A549 (cell line): Measurements from ENCODE around the gene MAPK1. TPM values are rescaled to one million over a fixed set of nuclear protein-coding genes. Genes with fewer than 3 reads are reported as not detected.
"Not testable (repeated sequence)": the region's sequence is repeated elsewhere in the genome, so short reads cannot be mapped to it uniquely, and the experiment has no call there.

Experiments used
- ATAC-seq, 2 experiments: fragments of 200-7000 bp in 1 of 2; fragments of >200 bp in 1 of 2; cut with Nextera tagmentation in 1 of 2; cut with Tn5 transposase in 1 of 2; 3 replicates each; pipeline versions ENCODE4 v1.8.0 to v1.9.1; 2018 to 2020; ENCODE audit warnings: mild to moderate bottlenecking in 1 of 2, moderate library complexity in 1 of 2
- CTCF ChIA-PET: fragments of 300-600 bp; sonication (Branson Sonifier 250); formaldehyde crosslinking; extraction: SDS; loops from one replicate; lab custom pipeline; 2021; ENCODE audit warnings: antibody characterized with exemption, inconsistent platforms; lab: Yijun Ruan, JAX
- POLR2A ChIA-PET: fragments of 350-600 bp; formaldehyde crosslinking; extraction: SDS; loops from one replicate; lab custom pipeline; 2021; ENCODE audit warnings: antibody characterized with exemption, inconsistent platforms; lab: Yijun Ruan, JAX
- DNase-seq, 2 experiments: peaks; one replicate each; pipeline versions ENCODE4 v3.0.0 to v3.0.0-alpha.2; 2011 to 2016; ENCODE audit warnings: low read depth in 1 of 2, low spot score in 1 of 2
- FAIRE-seq: peaks from 2 replicates; lab custom pipeline; 2011; peaks lifted over from hg19 to GRCh38; lab: Jason Lieb, UNC
- H3K27ac ChIP-seq, 2 experiments: fragments of >200 bp; sonication (Bioruptor Twin); formaldehyde crosslinking; 3 replicates each; pipeline ENCODE4 v1.5.1; 2016 to 2017
- H3K4me1 ChIP-seq: fragments of >200 bp; sonication (Bioruptor Twin); formaldehyde crosslinking; 3 replicates; pipeline ENCODE4 v1.6.1; 2016
- H3K4me2 ChIP-seq: fragments of >200 bp; sonication (Bioruptor Twin); formaldehyde crosslinking; 3 replicates; pipeline ENCODE4 v1.6.1; 2016
- H3K4me3 ChIP-seq: fragments of >200 bp; sonication (Bioruptor Twin); formaldehyde crosslinking; 3 replicates; pipeline ENCODE4 v1.5.1; 2016
- H3K9me3 ChIP-seq: fragments of >200 bp; sonication (Bioruptor Twin); formaldehyde crosslinking; 3 replicates; pipeline ENCODE4 v1.6.1; 2016
- ATOH8 ChIP-seq: fragments of 250-450 bp; sonication (Bioruptor Pico); IDR thresholded peaks from 2 replicates; pipeline ENCODE4 v1.5.0; 2020; ENCODE audit warnings: low read depth, mild to moderate bottlenecking, moderate library complexity
- BCL3 ChIP-seq: fragments of >200 bp; sonication (Bioruptor Twin); formaldehyde crosslinking; IDR thresholded peaks from 3 replicates; pipeline ENCODE4 v1.6.1; 2016
- CBX2 ChIP-seq: fragments of 200-600 bp; sonication (generic); IDR thresholded peaks from 2 replicates; pipeline ENCODE4 v1.6.1; 2016; ENCODE audit warnings: low read depth, mild to moderate bottlenecking, borderline replicate concordance
- CHD4 ChIP-seq: fragments of 200-600 bp; sonication (generic); IDR thresholded peaks from 2 replicates; pipeline ENCODE4 v1.6.1; 2016; ENCODE audit warnings: antibody characterized with exemption, mild to moderate bottlenecking, borderline replicate concordance
- EP300 ChIP-seq, 2 experiments: fragments of >200 bp; sonication (Bioruptor Twin); formaldehyde crosslinking; IDR thresholded peaks; 2 replicates in 1 of 2; 3 replicates in 1 of 2; pipeline ENCODE4 v1.6.1; 2016 to 2017
- ESRRA ChIP-seq: fragments of 150-350 bp; IDR thresholded peaks from 2 replicates; pipeline ENCODE4 v1.6.1; 2014; ENCODE audit warnings: mild to moderate bottlenecking, low read length, borderline replicate concordance
- FOSB ChIP-seq: fragments of 250-450 bp; sonication (Bioruptor Pico); IDR thresholded peaks from 2 replicates; pipeline ENCODE4 v1.5.0; 2020; ENCODE audit warnings: mild to moderate bottlenecking, moderate library complexity
- FOSL2 ChIP-seq, 2 experiments: fragments of 450-650 bp in 1 of 2; fragments of >200 bp in 1 of 2; sonication (Bioruptor Twin) in 1 of 2; formaldehyde crosslinking; IDR thresholded peaks; 2 replicates each; pipeline versions ENCODE4 v1.5.0 to v1.6.1; 2016 to 2020; ENCODE audit warnings: mild to moderate bottlenecking in 1 of 2, moderate library complexity in 1 of 2
- GATA3 ChIP-seq: IDR thresholded peaks from 2 replicates; pipeline ENCODE4 v1.6.1; 2012; ENCODE audit warnings: borderline replicate concordance
- HDAC2 ChIP-seq: fragments of 200-600 bp; sonication (generic); IDR thresholded peaks from 2 replicates; pipeline ENCODE4 v1.6.1; 2016
- HOXA7 ChIP-seq: fragments of 250-450 bp; sonication (Bioruptor Pico); IDR thresholded peaks from 2 replicates; pipeline ENCODE4 v1.5.0; 2020; ENCODE audit warnings: mild to moderate bottlenecking, moderate library complexity
- HOXB5 ChIP-seq: fragments of 250-450 bp; sonication (Bioruptor Pico); IDR thresholded peaks from 2 replicates; pipeline ENCODE4 v1.5.0; 2020; ENCODE audit warnings: mild to moderate bottlenecking, moderate library complexity
- KDM1A ChIP-seq: fragments of 200-600 bp; sonication (generic); IDR thresholded peaks from 2 replicates; pipeline ENCODE4 v1.6.1; 2016; ENCODE audit warnings: low read depth, mild to moderate bottlenecking
- MYC ChIP-seq: IDR thresholded peaks from 2 replicates; pipeline ENCODE4 v1.6.1; 2012; ENCODE audit warnings: mild to moderate bottlenecking, inconsistent platforms, low read length, improper control_type of control experiment, borderline replicate concordance
- NFE2L2 ChIP-seq: fragments of 150-350 bp; conservative IDR thresholded peaks from 2 replicates; pipeline ENCODE4 v1.6.1; 2014; ENCODE audit warnings: low read length
- NPAS2 ChIP-seq: fragments of 250-450 bp; sonication (Bioruptor Pico); IDR thresholded peaks from 2 replicates; pipeline ENCODE4 v1.8.0; 2022; ENCODE audit warnings: mild to moderate bottlenecking, moderate library complexity, borderline replicate concordance
- PHF8 ChIP-seq: fragments of 200-600 bp; sonication (generic); IDR thresholded peaks from 2 replicates; pipeline ENCODE4 v1.6.1; 2016; ENCODE audit warnings: low read depth, mild to moderate bottlenecking, antibody characterized with exemption, moderate library complexity, borderline replicate concordance
- POLR2A ChIP-seq: IDR thresholded peaks from 2 replicates; pipeline ENCODE4 v1.6.1; 2012; ENCODE audit warnings: mild to moderate bottlenecking, low read length
- POLR2AphosphoS2 ChIP-seq: conservative IDR thresholded peaks from 2 replicates; pipeline ENCODE4 v1.6.1; 2012; ENCODE audit warnings: low read length, improper control_type of control experiment, inconsistent platforms
- WGBS: methylation state at CpG from one replicate; pipeline ENCODE4 v1.1.6; 2017; ENCODE audit errors: missing lambda C conversion rate; 5-methylcytosine and 5-hydroxymethylcytosine counted together
- polyA plus RNA-seq, 4 experiments: library from polyadenylated mRNA; depleted of rRNA in 3 of 4; stranded (reverse); fragments of >200 nt; fragmentation: RNase III in 1 of 4; extraction: RNeasy Plus Mini Kit Qiagen cat#74134 plus additional on column Dnase treatment in 1 of 4; gene quantifications; 2 replicates in 3 of 4; 3 replicates in 1 of 4; pipeline ENCODE4 v1.2.3, GENCODE V29; 2011 to 2017

The MAPK1 gene
- polyA plus RNA-seq, 2 of the 4 experiments (the other 2 are of a cell fraction) = 28.8 to 85.5 TPM

- H3K4me1 ChIP-seq = no peaks in the 10 kb centered on the region
- no peak overlapping the region for H3K27ac ChIP-seq
- H3K9me3 ChIP-seq = no peaks in the 10 kb centered on the region
- POLR2A ChIA-PET = no interaction called here
- H3K4me2 ChIP-seq = no peak overlapping the region
- no peak for ATAC-seq
- WGBS = 80% methylated on average over 2 of the region's 4 CpGs
- no peak for FAIRE-seq
- CTCF ChIA-PET = interaction anchor here (1.4 to 2.7 kb wide), 2 partner anchors 22 to 37 kb away, joined by 4 to 15 read pairs; partner anchors contain the start of gene PPM1F
- H3K4me3 ChIP-seq = no peak overlapping the region
- no peak for DNase-seq
- no peak for TF ChIP-seq BCL3
- no peak for TF ChIP-seq KDM1A
- no peak for TF ChIP-seq POLR2AphosphoS2
- no peak for TF ChIP-seq FOSL2 (IDR thresholded peaks at IDR 0.05)
- TF ChIP-seq FOSL2 (CRISPR knock-in tag; IDR thresholded peaks at IDR 0.05) = no peak
- TF ChIP-seq ATOH8 (CRISPR knock-in tag) = no peak
- no peak for TF ChIP-seq FOSB (CRISPR knock-in tag)
- no peak for TF ChIP-seq EP300 (IDR thresholded peaks at IDR 0.05)
Observed at GRCh38 chr22:21915624-21916308, 48.3 kb upstream of the MAPK1 start.

- WGBS = 88% methylated on average over 8 of the region's 8 CpGs
- ATAC-seq, H3K4me3 ChIP-seq, POLR2A ChIA-PET, CTCF ChIA-PET, H3K4me1 ChIP-seq, DNase-seq, FAIRE-seq, H3K9me3 ChIP-seq, H3K27ac ChIP-seq, H3K4me2 ChIP-seq: not testable (repeated sequence)
Observed at GRCh38 chr22:21914033-21914642, 46.7 kb upstream of the MAPK1 start.

- POLR2A ChIA-PET, H3K4me3 ChIP-seq, FAIRE-seq, ATAC-seq, CTCF ChIA-PET, DNase-seq, H3K9me3 ChIP-seq, H3K4me1 ChIP-seq, H3K4me2 ChIP-seq, H3K27ac ChIP-seq: not testable (repeated sequence)
- 83% methylated on average over 4 of the region's 4 CpGs for WGBS
Observed at GRCh38 chr22:21910367-21910766, 42.9 kb upstream of the MAPK1 start.

GRCh38 chr22:21909871-21910270, 42.4 kb upstream of the MAPK1 start:
- H3K4me3 ChIP-seq = no peak overlapping the region
- FAIRE-seq (no peak), ATAC-seq (no peak), DNase-seq (no peak)
- WGBS = 78% methylated on average over 2 of the region's 2 CpGs
- no peak overlapping the region for H3K4me2 ChIP-seq
- H3K9me3 ChIP-seq = no peaks in the 10 kb centered on the region
- CTCF ChIA-PET = no interaction called here
- H3K4me1 ChIP-seq = no peaks in the 10 kb centered on the region
- no peak overlapping the region for H3K27ac ChIP-seq
- TF ChIP-seq ESRRA (no peak), PHF8 (no peak), GATA3 (no peak), HOXB5 (CRISPR knock-in tag) (no peak), MYC (no peak), NFE2L2 (no peak), HDAC2 (no peak), CHD4 (no peak), CBX2 (no peak), POLR2A (no peak), NPAS2 (CRISPR knock-in tag) (no peak), HOXA7 (no peak)
- POLR2A ChIA-PET = no interaction called here
